Measurements from ENCODE around the gene CDH1. TPM values are rescaled to one million over a fixed set of nuclear protein-coding genes. Genes with fewer than 3 reads are reported as not detected.
A peak's percentile ranks its signal among the peaks of the same experiment; 100 is the strongest.
"Not testable (repeated sequence)": the region's sequence is repeated elsewhere in the genome, so short reads cannot be mapped to it uniquely, and the experiment has no call there.

The CDH1 gene
- total RNA-seq, 1 donor from 2014 or later = 0.17 TPM

DNA sequence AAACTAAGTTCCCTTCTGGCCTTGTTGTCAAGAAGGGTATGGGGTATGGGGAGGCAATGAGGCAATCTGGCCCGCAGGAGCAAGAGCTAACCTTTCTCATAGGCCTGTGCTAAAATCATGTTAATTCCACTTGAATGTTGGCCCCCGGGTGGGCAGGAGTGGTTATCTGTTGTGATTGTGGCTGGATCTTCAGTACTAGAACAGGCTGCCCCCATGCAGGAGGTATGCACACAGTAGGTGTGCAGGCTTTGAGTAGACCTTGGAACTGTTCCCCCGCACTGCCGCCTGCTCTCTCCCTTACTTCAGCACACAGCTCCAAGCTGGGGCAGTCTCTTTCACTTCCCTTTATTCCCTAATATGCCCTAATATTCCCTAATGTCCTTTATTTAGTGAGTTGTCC is 53.9 kb downstream of the CDH1 start:
- DNase-seq = no peak

DNA sequence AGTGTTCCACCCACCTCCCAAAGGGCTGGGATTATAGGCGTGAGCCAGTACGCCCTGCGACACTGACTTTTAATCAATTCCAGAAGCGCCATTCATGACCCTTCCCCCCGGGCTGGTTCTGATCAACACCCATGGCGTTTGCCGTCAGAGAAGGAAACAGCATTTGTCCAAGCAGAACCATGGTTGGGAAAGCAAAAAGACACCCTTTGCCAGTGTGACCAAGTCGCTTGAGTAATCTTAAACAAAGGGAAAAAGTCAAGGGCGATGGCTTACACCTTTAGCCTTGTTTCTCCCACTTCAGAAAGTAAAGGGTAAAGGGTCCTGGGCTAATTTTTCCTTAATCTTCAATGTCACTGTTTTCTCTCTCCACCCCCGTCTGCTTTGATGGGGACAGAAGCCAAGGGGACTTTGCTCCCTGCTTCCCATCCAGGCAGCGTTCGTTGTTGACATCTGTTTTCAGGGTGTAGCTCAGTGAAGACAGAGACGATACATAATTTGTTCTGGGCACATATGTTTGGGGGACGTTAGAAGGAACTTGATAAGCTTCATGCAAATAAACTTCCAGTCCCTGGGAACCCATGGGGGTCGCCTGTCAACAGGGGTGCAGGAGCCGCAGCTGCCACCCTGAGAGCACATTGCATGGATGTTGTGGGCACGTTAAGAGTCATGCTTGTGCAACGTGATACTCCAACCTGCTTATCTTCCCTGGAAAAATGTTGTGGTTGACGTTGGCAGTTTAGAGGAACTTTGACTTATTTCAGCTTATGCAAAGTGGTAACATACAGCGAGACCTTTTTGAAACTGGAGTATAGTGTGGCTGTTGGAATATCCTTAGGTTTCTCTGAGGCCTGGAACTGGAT is 55.6 kb downstream of the CDH1 start:
- DNase-seq = no peak

DNA sequence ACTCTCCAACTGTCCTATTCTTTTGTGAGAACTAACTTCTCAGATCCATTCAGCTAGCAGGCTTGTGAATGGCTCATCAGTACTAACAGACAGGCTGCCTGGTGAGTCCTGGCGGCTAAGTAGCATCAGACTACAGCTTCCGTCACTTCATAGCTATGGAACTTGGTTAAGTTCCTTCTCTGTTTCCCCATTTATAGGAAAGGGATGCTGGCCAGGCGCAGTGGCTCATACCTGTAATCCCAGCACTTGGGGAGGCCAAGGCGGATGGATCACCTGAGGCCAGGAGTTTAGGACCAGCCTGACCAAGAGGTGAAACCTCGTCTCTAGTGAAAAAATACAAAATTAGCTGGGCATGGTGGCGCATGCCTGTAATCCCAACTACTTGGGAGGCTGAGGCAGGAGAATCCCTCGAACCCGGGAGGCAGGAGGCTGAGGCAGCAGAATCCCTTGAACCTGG is 56.3 kb downstream of the CDH1 start:
- DNase-seq = no peak

DNA sequence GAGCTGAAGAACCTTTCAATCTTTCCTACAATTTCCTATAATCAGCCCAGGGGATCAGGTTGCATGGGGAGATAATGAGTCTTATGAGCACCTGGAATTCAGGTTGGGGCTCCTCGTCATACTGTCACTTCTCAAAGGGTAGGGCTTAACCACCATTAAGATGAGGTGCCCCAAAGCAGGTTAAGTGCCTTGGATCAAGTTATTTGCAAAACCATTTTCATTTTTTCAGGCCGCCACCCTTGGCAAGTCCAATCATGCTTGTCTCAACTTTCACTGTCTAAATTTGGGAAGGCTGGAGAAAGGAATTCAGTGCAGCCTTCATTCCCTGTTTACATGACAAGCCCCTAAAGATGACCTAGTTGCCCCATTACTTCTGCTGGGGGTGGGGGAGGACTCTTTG is 61.3 kb downstream of the CDH1 start:
- DNase-seq = no peak

DNA sequence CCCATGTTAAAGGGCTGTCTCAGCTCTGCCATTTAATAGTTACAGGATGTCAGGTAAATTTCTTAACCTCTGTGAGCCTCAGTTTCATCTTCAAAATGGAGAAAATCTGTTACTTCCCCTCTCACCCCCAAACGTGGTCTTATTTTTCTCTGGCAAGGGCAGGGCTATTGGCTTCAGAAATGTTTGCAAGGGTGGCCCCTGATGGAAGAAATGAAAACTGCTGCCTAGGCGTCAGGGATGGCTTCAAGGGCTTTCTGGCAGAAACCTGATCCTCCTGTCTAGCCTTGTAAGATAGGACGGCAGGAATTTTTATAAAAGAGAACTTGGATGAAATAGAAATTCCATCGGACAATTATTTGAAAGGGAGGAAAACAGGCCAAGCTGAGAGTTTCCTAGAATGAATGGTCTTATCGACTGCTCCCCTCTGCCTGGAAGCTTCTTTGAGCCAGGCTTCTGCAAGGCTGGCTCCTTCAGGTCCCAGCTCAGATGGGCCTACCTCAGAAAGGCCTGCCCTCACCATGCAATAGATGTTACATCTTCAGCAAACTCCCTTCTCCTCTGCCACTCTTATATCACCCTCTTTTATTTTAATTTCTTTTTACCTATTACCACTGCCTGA is 63.3 kb downstream of the CDH1 start:
- DNase-seq = peak; percentile 64

DNA sequence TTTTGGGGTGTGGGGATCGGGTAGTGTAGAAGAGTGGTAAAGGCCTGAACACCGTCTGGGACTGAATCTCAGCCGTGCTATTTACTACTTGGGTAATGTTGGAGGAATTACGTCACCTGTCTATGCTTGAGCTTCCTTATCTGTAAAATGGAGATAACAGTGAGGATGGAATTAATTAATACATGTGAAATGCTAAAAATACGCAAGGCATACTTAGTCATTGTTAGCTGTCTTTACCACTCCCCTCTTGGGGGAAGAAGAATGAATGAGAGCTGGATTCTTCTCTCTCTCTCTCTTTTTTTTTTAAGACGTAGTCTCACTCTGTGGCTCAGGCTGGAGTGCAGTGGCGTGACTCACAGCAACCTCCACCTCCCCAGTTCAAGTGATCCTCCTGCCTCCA is 65.1 kb downstream of the CDH1 start:
- no peak for DNase-seq

DNA sequence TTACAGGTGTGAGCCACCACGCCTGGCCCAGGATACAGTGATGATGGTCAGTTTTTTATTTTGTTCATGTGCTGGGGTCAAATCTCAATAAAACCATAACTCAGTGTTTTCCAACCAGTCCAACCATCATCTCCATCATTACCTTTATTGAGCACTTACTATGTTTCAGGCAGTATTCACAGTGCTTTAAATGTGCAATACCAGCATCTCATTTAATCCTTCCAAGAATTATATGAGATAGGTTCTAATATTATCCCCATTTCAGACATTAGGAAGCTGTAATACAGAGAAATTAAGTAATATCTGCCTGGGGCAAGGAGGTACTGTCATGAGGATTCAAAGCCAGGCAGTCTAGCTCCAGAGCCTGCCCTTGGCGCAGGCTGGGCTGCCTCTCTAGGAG is 69.3 kb downstream of the CDH1 start:
- DNase-seq = no peak

DNA sequence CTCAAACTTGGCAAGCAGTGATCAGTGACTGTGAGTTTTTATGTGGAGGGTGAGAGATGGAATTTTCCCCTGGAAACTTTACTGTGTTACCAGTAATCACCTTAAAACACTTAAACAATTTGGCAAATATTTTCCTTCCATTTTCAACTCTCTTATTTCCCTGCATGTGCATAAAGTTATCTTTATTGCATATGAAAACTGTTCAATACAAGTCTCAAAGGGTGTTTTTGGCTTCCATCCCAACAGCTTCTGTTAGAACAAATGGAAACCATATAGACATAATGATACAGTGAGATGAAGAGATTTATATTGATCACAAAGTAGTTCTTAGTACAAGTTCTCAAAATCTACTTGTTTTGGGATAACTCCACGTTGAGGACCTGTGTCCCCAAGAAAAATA is 69.9 kb downstream of the CDH1 start:
- DNase-seq = no peak

DNA sequence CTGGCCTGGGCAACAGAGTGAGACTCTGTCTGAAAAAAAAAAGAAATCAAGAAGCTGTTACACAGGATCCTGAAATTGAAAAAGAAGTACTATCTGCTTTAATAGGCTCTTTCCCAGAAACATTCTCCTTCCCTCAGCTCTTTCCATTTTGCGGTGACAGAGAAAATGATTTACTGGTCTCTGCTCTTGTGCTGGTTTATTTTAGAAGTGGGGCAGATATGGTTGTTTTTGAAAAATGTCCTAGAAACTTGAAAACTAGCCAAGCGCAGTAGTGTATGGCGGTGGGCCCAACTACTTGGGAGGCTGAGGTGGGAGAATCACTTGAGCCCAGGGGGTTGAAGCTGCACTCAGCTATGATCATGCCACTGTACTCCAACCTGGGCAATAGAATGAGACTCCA is 77.4 kb downstream of the CDH1 start:
- no peak for DNase-seq

DNA sequence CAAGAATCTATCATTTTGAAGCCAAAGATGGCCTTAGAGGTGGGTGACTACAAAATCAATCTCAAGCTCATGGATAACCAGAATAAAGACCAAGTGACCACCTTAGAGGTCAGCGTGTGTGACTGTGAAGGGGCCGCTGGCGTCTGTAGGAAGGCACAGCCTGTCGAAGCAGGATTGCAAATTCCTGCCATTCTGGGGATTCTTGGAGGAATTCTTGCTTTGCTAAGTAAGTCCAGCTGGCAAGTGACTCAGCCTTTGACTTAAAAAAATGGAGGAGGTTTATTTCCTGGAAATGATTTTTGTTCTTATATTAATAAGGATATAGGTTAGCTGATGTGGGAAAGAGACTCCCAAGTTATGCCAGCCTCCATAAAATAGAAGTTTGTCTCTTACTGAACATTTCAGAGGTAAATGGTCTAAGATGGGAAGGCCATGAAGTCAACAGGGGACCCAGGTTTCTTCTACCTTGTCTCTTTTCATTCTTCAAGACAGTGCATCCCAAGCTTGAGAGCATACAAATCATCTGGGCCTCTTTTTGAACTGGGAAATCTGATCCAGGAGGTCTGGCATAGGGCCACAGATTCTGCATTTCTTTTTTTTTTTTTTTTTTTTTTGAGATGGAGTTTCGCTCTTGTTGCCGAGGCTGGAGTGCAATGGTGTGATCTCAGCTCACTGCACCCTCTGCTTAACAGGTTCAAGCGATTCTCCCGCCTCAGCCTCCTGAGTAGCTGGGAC is 86.5 kb downstream of the CDH1 start:
- peak; percentile 55 for DNase-seq

DNA sequence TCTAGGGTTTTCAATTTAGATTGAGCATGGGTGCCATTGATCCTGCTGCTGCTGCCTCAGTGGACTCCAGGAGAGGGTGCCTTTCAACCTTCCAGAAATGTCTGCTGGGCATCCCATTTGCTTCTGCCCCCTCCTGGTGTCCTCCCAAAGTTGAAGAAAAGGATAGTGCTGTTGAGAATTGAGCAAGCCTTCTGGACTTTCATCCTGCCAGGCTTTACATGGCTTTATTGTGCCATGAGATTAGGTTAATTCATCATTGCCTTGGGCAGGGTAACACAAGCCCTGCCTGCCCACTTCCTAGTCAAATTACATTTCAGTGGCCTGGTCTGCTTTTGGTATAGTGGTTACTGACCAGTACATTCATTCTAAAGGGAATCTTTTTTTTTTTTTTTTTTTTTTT is 88.3 kb downstream of the CDH1 start:
- DNase-seq = no peak

DNA sequence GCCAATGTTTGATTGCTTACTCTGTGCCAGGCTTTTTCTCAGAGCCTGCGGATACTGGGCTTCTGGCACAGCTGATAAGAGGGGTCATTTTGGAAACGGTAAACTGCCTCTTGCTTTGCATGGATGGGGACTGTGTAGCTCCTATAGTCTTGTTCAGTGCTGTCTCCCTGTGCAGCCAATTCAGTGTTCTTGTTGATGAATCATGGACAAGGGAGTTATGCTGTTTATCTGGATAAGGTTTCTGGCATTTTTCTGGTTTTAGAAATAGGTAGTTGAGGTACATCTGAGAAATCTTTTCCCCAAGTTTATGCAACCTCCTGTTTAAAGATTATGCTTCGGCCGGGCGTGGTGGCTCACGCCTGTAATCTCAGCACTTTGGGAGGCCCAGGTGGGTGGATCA is 89.6 kb downstream of the CDH1 start:
- no peak for DNase-seq

DNA sequence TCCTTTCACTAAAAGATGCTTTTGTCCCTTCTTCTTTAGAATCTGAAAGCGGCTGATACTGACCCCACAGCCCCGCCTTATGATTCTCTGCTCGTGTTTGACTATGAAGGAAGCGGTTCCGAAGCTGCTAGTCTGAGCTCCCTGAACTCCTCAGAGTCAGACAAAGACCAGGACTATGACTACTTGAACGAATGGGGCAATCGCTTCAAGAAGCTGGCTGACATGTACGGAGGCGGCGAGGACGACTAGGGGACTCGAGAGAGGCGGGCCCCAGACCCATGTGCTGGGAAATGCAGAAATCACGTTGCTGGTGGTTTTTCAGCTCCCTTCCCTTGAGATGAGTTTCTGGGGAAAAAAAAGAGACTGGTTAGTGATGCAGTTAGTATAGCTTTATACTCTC is 96.2 kb downstream of the CDH1 start:
- DNase-seq = no peak

DNA sequence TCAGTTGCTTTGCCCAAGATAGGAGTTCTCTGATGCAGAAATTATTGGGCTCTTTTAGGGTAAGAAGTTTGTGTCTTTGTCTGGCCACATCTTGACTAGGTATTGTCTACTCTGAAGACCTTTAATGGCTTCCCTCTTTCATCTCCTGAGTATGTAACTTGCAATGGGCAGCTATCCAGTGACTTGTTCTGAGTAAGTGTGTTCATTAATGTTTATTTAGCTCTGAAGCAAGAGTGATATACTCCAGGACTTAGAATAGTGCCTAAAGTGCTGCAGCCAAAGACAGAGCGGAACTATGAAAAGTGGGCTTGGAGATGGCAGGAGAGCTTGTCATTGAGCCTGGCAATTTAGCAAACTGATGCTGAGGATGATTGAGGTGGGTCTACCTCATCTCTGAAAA is 97.5 kb downstream of the CDH1 start:
- no peak for DNase-seq

DNA sequence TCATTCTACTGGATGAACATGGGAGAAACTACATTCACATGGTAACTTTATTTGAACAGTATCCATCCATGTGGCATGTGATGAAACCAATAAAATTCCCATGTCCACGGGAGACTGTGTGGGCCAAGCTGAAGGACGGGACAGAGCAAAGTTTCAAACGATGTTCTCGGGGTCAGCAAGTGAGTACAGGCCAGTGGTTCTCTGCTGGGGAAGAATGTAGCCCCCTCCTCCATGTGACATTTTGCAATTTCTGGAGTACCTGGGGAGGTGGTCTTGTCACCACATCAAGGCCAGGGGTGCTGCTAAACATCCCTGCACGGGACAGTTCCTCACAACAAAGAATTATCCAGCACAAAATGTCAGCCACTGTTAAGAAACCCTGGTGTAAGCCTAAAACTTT is 98.9 kb downstream of the CDH1 start:
- DNase-seq = no peak

DNA sequence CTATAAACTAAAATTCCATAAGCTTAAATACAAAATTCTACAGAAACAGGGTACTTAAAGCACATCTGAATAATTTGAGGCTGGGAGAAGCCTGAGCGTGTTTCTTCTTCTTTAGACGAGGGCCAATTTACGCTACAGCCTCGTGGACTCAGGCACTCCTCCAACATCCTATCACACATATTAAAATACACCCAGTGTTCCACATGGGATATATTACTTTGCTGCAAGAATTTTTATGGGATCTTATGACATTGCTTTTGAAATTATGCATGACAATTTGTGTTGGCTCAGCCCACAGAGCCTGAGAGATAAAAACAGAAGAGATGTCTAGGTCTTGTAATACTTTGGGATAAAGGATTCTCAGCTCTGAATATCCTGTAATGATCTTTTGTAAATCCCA is 102.7 kb downstream of the CDH1 start:
- no peak for DNase-seq

DNA sequence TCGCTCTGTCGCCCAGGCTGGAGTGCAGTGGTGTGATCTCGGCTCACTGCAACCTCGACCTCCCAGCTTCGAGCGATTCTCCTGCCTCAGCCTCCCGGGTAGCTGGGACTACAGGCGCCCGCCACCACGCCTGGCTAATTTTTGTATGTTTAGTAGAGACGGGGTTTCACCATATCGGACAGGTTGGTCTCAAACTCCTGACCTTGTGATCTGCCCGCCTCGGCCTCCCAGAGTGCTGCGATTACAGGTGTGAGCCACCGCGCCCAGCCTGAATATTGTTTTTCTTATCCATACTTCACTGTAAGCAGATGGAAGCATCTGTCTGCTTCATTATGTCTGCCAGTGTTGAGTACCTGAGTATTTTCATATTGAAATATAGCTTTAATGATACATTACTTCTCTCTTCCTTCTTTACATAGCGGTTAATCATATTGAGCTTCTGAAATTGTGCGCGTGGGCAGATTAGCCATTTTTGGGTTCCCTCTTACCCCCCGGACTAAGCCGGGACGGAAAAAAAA is 105.9 kb downstream of the CDH1 start:
- not testable (repeated sequence) for DNase-seq

DNA sequence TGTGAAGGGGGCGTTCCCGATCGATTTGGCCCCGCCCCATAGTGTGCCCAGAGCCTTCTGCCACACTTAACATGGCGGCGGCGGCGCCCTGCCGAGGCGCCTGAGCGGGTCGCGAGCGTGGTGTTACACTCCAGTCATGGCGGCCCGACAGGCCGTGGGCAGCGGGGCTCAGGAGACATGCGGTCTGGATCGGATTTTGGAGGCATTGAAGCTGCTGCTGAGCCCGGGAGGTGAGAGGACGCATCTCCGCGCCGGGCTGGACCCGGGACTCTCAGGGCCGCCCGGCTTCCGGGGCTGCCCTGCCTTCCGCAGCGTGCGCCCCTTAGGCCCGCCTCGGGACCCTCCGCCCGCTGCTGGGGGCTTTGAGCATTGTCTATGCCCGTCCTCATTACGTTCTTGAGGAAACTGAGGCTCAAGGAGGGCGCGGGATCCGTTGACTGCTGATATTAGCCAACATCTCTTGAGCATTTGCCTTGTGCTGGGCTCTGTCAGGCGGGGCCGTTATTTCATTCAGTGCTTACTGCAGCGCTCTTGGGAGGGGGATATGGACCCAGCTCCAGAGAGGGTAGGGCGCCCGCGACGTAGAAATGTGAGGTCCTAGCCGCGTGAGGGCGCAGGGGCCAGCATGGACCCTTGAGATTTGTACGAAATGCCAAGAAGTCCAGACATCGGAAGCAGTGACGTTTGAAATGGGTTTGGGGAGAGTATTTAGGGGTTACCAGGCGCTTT is 106.6 kb downstream of the CDH1 start, which contains the start of gene TANGO6:
Gene TANGO6, plus strand, starts transcription at position 50 of the 729 bp plus-strand sequence. Its CDS starts 87 bp downstream, at position 137.
- peak; percentile 84 for DNase-seq

DNA sequence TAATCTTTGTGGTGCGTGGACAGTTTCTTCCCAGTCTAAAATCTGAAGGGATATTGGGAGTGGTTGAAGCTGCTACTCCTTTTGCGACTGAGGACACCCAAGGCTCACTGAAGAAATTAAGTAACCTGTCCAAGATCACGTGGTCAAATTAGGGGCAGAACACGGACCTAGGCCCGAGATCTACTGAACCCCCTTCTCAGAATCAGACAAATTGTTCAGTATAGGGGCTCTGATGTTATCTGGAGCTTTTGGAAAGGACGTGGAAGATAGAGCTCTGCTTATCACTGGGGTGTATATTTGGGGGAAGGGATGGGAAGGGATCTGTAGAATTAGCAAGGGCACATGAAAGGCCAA is 107.1 kb downstream of the CDH1 start:
- DNase-seq = no peak

DNA sequence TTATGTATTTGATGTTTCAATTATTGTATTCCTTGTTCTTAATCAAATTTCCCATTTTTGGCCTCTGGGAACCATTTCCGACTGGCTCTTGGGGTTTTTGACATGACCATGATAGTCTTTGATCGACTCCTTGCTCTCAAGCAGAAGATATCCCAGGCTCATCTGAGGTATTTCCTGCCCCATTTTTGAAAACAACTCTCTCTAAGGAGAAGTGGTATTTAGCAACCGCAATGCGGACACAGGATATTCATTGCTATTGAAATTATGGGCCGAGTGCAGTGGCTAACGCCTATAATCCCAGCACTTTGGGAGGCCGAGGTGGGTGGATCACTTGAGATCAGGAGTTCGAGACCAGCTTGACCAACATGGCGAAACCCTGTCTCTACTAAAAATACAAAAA is 111.7 kb downstream of the CDH1 start:
- DNase-seq = no peak

DNA sequence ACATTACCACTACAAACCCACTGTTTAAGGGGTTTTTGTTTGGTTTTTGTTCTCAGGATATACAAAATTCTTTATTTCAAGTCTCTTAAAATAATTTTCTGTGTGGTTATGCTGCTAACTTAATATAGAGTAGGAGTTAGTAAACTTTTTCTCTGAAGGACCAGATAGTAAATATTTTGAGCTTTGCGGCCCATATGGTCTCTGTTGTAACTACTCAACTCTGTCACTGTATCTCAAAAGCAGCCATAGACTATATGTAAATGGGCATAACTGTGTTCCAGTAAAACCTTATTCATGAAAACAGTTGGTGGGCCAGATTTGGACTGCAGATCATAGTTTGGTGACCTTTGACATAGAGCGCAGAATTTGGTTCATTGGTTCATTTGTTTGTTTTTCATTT is 113.4 kb downstream of the CDH1 start:
- DNase-seq = no peak

DNA sequence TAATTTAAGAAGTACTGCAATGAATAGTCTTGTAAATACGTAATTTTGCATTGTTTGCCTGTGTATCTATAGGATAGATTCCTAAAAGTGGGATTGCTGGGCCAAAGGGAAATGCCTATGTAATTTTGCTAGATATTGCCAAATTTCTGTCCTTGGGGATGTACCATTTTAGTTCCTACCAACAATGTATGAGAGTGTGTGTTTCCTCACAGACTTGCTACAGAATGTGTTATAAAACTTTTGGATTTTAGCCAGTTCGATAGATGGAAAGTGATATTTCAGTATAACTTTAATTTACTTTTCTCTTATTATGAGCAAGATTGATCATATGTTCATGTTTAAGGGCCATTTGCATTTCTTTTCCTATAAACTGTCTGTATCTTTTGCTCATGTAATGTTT is 114.5 kb downstream of the CDH1 start:
- DNase-seq = no peak

DNA sequence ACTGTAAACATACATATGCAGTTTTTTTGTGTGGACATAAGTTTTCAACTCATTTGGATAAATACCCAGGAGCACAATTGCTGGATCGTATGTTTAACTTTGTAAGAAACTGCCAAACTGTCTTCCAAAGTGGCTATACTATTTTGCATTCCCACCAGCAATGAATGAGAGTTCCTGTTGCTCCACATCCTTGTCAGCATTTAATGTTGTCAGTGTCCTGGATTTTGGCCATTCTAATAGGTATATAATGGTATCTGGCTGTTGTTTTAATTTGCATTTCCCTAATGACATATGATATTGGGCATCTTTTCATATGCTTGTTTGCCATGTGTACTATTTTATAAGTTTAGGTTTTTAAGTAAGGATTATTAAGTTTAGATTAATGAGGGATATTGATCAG is 120.4 kb downstream of the CDH1 start:
- DNase-seq = no peak

Data from dermis blood vessel endothelial cell (primary cell).